HG03565 (cell line): ENCODE measurements around the gene EMC6.
A peak's percentile ranks its signal among the peaks of the same experiment; 100 is the strongest.

Experiments
- ATAC-seq: cut with Tn5 transposase; IDR thresholded peaks from one replicate; pipeline ENCODE4 v1.9.1; 2021; ENCODE audit warnings: mild to moderate bottlenecking, moderate library complexity; ENCODE audit not compliant: unreplicated experiment

The EMC6 gene

GRCh38 chr17:3668279-3669084 lies at the start of gene EMC6, which contains the start of gene TAX1BP3:
Gene EMC6, plus strand, starts transcription at chr17:3668812. Its CDS starts 335 bp downstream, at chr17:3669147.
Gene TAX1BP3, minus strand, starts transcription at chr17:3668578. Its CDS starts 52 bp downstream, at chr17:3668526.
- peak; percentile 82 for ATAC-seq

GRCh38 chr17:3621146-3621720 lies 47.4 kb upstream of the EMC6 start:
- no peak for ATAC-seq

DNA sequence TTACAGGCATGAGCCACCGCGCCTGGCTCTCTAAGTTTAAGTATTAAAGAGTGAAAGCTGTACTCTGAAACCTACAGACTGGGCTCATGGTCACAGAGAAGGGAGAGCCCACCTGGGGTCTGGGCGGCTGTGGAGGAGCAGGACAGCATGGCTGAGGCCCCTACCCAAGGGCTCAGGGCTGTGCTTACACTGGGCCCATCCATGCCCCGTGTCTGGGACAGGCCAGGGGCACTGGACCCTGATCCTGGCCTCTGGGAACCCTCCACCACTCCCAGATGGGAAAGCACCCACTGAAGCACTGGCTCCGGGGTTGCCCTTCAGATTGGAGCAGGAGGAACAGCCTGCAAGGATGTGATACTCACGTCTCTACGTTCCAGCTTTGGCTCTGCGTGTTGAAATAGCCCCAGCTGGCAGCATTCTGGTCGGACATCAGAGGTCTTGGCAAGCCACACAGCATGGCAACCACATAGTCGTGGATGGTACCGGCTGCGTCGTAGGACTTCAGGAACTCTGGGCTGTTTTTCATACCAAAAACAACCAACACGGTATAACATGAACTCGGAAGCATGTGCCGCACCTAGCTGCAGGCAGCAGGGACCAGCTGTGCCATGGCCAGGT lies 45.5 kb upstream of the EMC6 start:
- ATAC-seq: no peak

- ATAC-seq: no peak
These were observed 41.5 kb upstream of the EMC6 start for GRCh38 chr17:3626831-3627768.

- no peak for ATAC-seq
These were observed 40.8 kb upstream of the EMC6 start for GRCh38 chr17:3627769-3628167.

- ATAC-seq: no peak
These were observed 37.8 kb upstream of the EMC6 start for GRCh38 chr17:3630781-3631180.

DNA sequence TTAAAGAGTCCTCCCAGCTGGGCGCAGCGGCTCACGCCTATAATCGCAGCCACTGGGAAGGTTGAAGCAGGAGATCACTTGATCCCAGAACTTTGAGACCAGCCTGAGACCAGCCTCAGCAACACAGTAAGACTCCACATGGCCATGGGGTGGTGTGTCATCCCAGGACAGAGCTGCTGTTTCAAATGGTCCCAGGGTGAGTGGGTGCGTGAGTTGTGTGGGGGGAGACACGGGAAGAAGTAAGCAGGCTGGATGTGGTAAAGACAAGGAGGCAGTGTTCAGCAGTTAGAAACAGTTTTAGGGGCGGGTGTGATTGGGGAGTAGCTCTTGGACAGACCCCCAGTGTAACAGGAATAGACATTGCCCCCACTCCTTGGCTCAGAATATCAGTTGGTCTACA lies 36.3 kb upstream of the EMC6 start:
- no peak for ATAC-seq

DNA sequence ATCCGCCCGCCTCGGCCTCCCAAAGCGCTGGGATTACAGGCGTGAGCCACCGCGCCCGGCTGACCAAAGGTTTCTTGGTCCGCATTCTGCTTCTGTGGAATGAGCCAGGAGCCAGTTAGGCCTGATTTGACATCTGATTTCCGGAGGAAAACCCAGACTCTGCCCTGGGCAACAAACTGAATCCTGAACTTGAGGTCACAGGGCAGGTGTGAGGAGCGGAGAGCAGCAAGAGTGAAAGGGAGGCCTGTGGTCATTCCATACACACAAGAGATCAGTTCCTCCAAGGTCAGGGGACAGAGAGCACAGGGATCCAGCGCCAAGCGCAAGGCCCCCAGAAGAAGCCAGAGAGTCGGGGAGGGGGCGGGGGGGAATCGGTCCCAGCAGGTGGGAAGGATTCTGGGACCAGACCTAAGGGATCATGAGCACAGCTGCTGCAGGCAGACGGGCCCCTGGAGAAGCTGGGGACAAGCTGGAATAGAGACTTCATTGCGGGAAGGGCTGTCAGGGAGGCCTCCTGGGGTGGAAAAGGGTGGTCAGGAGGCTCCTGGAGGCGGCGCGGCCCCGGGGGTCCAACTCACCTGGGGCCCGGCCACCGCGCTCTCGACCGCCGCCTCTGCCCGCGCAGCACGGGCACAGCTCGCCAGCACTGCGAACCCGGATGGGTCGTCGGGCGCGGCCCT lies 33.0 kb upstream of the EMC6 start:
- no peak for ATAC-seq

- peak; percentile 82 for ATAC-seq
These were observed 32.3 kb upstream of the EMC6 start, which contains the start of the genes CTNS and SHPK for GRCh38 chr17:3636154-3636907. Gene CTNS, plus strand, starts transcription at chr17:3636760. Its CDS starts 3,447 bp downstream, at chr17:3640207. Gene SHPK, minus strand, starts transcription at chr17:3636250. Its CDS starts 31 bp downstream, at chr17:3636219.

- ATAC-seq: peak; percentile 2
These were observed 31.7 kb upstream of the EMC6 start for GRCh38 chr17:3636908-3637373.

GRCh38 chr17:3639981-3640596 lies 28.5 kb upstream of the EMC6 start:
- ATAC-seq: no peak

DNA sequence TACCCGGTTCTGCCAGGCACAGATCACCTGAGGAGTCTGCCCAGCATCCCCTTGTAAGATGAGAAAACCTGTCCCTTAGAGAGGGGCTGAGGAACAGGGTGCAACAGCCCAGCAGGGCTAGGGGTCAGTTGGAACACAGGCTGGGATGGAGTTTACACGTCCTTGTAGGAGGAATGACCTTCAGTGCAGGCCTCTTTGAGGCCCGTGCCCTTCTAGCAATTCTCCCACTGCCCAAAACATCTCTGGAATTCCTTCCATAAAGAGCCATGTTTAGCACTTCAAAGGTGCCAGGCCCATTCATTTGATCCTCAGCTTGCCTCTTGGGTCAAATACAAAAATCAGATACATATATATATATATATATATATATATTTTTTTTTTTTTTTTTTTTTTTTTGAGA lies 27.6 kb upstream of the EMC6 start:
- ATAC-seq: no peak

- ATAC-seq: no peak
These were observed 26.7 kb upstream of the EMC6 start for GRCh38 chr17:3641717-3642486.

DNA sequence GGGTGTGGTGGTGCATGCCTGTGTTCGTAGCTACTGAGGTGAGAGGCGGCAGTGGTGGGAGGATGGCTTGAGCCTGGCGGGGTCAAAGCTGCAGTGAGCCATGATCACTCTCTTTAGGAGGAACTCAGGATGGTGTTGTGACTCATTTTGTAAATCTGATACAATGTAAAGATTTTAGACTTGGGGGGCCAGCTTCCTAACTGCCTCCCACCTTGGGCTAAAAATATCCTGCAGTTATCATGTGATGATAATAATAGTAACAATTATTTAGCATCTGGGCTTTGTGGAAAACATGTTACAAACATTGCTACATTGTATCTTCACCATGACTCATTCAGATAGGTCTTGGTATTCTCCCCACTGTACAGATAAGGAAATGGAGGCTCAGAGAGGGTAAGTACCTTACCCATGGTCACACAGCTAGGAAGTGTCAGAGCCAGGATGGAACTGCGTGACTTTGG lies 24.7 kb upstream of the EMC6 start:
- ATAC-seq: no peak

- ATAC-seq: no peak
These were observed 23.3 kb upstream of the EMC6 start for GRCh38 chr17:3645310-3645709.

- ATAC-seq: no peak
These were observed 21.4 kb upstream of the EMC6 start for GRCh38 chr17:3647251-3647650.

GRCh38 chr17:3647769-3648555 lies 20.6 kb upstream of the EMC6 start:
- ATAC-seq: no peak
